Osteocyte (in vitro differentiated cells): ENCODE data around the gene CYP11A1. TPM values are rescaled to one million over a fixed set of nuclear protein-coding genes. Genes with fewer than 3 reads are reported as not detected.

Source experiments
- DNase-seq: peaks from one replicate; pipeline ENCODE4 v3.0.0; 2021; ENCODE audit warnings: mixed read lengths; ENCODE audit not compliant: unreplicated experiment; ENCODE audit errors: extremely low spot score
- H3K27ac Mint-ChIP-seq: one replicate; pipeline ENCODE4 v1.8.0; 2021; ENCODE audit warnings: mild to moderate bottlenecking, mixed read lengths; ENCODE audit not compliant: unreplicated experiment
- H3K27me3 Mint-ChIP-seq: one replicate; pipeline ENCODE4 v1.8.0; 2021; ENCODE audit warnings: mixed read lengths; ENCODE audit not compliant: unreplicated experiment
- H3K36me3 Mint-ChIP-seq: one replicate; pipeline ENCODE4 v1.8.0; 2021; ENCODE audit warnings: mixed read lengths; ENCODE audit not compliant: unreplicated experiment
- H3K4me1 Mint-ChIP-seq: one replicate; pipeline ENCODE4 v1.8.0; 2021; ENCODE audit warnings: mixed read lengths; ENCODE audit not compliant: unreplicated experiment
- H3K4me3 Mint-ChIP-seq: one replicate; pipeline ENCODE4 v1.8.0; 2021; ENCODE audit warnings: mild to moderate bottlenecking, moderate library complexity, mixed read lengths; ENCODE audit not compliant: unreplicated experiment
- H3K9me3 Mint-ChIP-seq: one replicate; pipeline ENCODE4 v1.8.0; 2021; ENCODE audit warnings: mixed read lengths; ENCODE audit not compliant: unreplicated experiment
- microRNA-seq: library from miRNA; unstranded; fragments of <30 nt; microRNA quantifications from one replicate; pipeline ENCODE4 v1.1.0, GENCODE V29; 2020; ENCODE audit not compliant: unreplicated experiment
- total RNA-seq: library from RNA; stranded (reverse); gene quantifications from 2 replicates; pipeline ENCODE4 v1.2.1, GENCODE V29; 2021
- TF ChIP-seq, protein P1 (sequence below): fragments of 200-600 bp; sonication (generic); IDR thresholded peaks from 2 replicates; pipeline ENCODE4 v1.5.0; 2021; ENCODE audit warnings: antibody characterized with exemption, mild to moderate bottlenecking, moderate library complexity

Gene CYP11A1
- total RNA-seq, 1 donor from 2014 or later: not detected

DNA sequence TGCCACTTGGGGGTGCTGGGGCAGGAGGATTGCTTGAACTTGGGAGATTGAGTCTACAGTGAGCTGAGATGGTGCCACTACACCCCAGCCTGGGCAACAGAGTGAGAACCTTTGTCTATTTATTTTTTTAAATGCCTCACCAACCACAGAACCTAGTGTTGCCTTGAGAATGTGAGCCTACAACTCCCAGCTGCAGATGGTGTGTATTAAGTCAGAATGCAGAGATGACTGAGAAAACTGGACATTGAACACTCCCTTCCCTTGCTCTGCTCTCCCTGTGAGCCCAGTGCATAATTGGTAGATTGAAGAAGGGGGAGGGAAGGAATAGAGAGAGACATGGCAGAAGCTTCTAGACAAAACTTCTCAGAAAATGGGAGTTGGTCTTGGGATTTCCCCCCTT lies 77.8 kb downstream of the CYP11A1 start:
- Mint-ChIP-seq H3K36me3 (no peaks in the 10 kb centered on the region), H3K27ac (no peak overlapping the region), H3K4me1 (no peaks in the 10 kb centered on the region), H3K9me3 (no peaks in the 10 kb centered on the region), H3K4me3 (no peak overlapping the region), H3K27me3 (peaks cover 53% of the 10 kb centered on the region)
- TF ChIP-seq, protein P1, sequence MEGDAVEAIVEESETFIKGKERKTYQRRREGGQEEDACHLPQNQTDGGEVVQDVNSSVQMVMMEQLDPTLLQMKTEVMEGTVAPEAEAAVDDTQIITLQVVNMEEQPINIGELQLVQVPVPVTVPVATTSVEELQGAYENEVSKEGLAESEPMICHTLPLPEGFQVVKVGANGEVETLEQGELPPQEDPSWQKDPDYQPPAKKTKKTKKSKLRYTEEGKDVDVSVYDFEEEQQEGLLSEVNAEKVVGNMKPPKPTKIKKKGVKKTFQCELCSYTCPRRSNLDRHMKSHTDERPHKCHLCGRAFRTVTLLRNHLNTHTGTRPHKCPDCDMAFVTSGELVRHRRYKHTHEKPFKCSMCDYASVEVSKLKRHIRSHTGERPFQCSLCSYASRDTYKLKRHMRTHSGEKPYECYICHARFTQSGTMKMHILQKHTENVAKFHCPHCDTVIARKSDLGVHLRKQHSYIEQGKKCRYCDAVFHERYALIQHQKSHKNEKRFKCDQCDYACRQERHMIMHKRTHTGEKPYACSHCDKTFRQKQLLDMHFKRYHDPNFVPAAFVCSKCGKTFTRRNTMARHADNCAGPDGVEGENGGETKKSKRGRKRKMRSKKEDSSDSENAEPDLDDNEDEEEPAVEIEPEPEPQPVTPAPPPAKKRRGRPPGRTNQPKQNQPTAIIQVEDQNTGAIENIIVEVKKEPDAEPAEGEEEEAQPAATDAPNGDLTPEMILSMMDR: no peak
- DNase-seq: no peak

Small RNA genes within 50 kb of the gene (microRNA-seq; reads per million reads assigned to microRNA genes)
- gene MIR6881: not detected

Other genes starting within 250 kb of the CYP11A1 start
- 6.1 TPM in 2 replicates for gene ISLR2, start 237.1 kb downstream of the CYP11A1 start, total RNA-seq
- gene ISLR, start 193.9 kb downstream of the CYP11A1 start, total RNA-seq: 108 and 110 TPM in 2 replicates
- gene STRA6, start 164.9 kb downstream of the CYP11A1 start, total RNA-seq: 23.2 and 25.8 TPM in 2 replicates
- gene CCDC33, start 131.3 kb downstream of the CYP11A1 start, total RNA-seq: not detected in 2 replicates
- gene SEMA7A, start 66.3 kb upstream of the CYP11A1 start, total RNA-seq: 0.37 and 0.51 TPM in 2 replicates
- 49.6 and 59.5 TPM in 2 replicates for gene UBL7, start 93.5 kb upstream of the CYP11A1 start, total RNA-seq
- gene ARID3B, start 173.6 kb upstream of the CYP11A1 start, total RNA-seq: 2.8 and 3.2 TPM in 2 replicates
- 51.3 and 53.2 TPM in 2 replicates for gene CLK3, start 248.2 kb upstream of the CYP11A1 start, total RNA-seq